NOMO-1 treated with DMSO at 0.1 percent for 48 hours (cell line): ENCODE results near the gene LIME1.

Source experiments
- DNase-seq: peaks from one replicate; lab custom pipeline; 2025; ENCODE audit not compliant: unreplicated experiment; lab: John Stamatoyannopoulos, UW

LIME1 gene

DNA sequence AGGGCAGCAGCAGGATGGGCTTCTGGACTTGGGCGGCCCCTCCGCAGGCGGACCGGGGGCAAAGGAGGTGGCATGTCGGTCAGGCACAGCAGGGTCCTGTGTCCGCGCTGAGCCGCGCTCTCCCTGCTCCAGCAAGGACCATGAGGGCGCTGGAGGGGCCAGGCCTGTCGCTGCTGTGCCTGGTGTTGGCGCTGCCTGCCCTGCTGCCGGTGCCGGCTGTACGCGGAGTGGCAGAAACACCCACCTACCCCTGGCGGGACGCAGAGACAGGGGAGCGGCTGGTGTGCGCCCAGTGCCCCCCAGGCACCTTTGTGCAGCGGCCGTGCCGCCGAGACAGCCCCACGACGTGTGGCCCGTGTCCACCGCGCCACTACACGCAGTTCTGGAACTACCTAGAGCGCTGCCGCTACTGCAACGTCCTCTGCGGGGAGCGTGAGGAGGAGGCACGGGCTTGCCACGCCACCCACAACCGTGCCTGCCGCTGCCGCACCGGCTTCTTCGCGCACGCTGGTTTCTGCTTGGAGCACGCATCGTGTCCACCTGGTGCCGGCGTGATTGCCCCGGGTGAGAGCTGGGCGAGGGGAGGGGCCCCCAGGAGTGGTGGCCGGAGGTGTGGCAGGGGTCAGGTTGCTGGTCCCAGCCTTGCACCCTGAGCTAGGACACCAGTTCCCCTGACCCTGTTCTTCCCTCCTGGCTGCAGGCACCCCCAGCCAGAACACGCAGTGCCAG, 39.7 kb upstream of the LIME1 start, which contains the start of gene TNFRSF6B:
TSS of gene TNFRSF6B (plus strand) at position 25 of the 729 bp plus-strand sequence. CDS start at position 141, 116 bp downstream.
- no peak for DNase-seq

DNA sequence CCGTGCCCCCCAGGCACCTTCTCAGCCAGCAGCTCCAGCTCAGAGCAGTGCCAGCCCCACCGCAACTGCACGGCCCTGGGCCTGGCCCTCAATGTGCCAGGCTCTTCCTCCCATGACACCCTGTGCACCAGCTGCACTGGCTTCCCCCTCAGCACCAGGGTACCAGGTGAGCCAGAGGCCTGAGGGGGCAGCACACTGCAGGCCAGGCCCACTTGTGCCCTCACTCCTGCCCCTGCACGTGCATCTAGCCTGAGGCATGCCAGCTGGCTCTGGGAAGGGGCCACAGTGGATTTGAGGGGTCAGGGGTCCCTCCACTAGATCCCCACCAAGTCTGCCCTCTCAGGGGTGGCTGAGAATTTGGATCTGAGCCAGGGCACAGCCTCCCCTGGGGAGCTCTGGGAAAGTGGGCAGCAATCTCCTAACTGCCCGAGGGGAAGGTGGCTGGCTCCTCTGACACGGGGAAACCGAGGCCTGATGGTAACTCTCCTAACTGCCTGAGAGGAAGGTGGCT, 39.1 kb upstream of the LIME1 start:
- DNase-seq: no peak

DNA sequence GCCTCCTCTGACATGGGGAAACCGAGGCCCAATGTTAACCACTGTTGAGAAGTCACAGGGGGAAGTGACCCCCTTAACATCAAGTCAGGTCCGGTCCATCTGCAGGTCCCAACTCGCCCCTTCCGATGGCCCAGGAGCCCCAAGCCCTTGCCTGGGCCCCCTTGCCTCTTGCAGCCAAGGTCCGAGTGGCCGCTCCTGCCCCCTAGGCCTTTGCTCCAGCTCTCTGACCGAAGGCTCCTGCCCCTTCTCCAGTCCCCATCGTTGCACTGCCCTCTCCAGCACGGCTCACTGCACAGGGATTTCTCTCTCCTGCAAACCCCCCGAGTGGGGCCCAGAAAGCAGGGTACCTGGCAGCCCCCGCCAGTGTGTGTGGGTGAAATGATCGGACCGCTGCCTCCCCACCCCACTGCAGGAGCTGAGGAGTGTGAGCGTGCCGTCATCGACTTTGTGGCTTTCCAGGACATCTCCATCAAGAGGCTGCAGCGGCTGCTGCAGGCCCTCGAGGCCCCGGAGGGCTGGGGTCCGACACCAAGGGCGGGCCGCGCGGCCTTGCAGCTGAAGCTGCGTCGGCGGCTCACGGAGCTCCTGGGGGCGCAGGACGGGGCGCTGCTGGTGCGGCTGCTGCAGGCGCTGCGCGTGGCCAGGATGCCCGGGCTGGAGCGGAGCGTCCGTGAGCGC, 38.5 kb upstream of the LIME1 start:
- no peak for DNase-seq

DNA sequence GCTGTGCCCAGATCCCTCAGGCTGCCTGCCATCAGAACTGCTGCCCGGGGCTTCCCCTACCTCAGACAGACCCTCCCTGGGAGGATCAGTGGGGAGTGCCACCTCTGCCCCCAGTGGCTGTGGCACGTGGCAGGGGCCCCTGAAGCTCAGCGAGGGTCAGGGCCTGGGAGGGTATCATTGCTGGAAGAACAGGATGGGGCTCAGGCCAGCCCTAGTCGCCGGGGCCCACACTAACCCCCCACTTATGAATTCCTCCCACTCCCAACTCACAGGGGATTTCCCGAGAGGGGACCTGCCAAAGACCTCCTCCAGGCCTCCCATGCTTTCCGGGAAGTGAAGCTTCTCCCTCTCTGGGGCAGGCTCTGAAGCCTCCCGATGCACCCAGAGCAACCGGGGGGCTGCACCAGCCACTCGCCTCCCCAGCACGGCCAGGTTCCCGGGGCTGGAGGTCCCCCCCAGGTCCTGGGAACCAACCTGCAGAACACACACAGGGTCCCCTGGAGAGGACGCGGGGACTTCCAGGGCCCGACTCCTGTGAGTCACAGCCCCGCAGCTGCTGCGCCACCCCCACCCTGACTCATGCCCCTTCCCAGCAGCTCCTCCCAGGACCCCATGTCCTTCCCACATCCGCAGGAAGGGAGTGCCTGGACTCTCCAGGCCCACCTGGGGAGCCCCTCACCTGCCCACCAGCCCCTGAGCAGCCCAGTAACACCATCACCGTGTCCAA, 37.6 kb upstream of the LIME1 start:
- DNase-seq: no peak

DNA sequence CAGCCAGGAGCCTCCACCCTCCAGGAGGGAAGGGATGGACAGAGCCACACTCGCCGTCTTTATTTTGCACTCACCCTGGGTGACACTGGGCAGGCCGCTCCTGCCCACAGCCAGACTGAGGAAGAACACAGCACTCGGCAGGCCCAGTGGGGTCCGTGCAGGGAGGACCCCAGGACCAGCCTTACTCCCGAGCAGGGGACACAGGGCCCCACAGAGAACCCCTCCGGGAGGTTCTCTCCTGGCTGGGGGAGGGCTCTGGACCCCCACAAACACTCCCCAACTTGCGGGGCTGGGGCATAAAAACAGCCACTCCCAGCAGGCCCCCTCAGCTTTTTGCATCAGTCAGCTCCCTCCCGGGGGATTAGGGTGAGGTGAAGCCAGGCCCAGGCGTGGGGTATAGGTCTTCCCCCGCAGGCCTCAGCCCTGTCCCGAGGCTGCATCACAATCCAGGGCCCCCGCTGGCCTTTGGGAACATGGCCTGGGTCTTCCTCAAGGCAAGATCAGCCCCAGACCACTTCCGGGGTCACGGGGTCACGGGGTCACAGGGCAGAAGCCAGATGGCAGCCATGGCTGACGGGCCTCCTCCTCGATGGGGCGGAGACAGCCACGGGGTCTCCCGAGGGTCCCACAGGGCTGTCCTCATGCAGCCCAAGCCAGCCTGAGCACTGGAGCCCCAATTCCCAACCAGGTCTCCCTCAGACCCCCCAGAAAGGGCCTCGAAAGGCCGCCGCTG, 36.8 kb upstream of the LIME1 start:
- no peak for DNase-seq

DNA sequence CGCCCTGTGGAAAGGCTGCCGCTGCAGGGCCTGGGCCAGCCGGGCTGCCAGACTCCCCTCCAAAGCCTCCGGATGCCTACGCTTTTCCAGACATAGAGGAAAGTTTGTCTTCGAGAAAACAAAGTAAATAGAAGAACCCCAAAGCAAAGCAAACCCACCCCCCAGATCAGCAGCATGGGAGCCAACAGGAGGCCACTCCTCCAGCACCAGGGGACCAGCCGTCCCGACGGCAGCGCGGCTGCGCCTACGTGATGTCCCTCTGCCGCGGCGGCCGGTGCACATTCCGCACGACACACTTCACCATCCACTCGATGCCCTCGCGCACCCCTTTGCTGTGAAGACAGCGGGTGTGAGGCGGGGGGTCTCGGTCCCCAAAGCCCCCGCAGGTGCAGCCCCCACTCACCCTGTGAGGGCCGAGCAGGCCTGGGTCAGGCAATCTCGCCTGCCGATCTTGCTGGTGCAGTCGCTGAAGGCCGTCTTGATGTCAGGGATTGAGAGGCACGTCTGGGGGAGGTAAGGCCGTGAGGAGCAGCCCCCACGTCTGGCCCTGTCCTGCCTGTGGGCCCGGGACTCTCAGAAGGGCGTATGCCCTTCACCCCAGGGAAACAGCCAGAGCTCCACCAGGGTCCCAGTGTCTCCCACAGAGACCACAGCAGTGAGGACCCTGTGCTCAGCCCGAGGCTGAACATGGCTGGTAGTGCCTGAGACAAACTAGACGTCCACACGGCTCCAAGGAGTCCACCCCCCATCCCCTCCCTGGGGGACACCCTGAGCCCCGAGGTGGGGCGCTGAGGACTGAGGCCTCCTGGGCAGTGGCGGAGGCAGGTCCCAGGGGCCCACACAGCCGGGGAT, 36.0 kb upstream of the LIME1 start:
- no peak for DNase-seq

DNA sequence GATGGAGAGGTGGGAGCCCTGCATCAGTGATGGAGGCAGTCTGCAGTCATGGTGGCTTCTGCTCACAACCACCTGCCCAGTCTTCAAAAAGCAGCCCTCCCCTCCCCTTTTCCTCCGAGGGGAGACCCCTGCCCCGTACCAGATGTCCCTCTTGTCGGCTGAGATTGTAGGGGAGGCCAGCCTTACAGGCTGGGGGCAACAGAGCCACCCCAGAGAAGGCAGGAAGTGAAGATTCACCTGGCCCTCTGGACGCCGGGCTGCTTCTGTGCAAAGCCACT, 35.5 kb upstream of the LIME1 start:
- DNase-seq: no peak

DNA sequence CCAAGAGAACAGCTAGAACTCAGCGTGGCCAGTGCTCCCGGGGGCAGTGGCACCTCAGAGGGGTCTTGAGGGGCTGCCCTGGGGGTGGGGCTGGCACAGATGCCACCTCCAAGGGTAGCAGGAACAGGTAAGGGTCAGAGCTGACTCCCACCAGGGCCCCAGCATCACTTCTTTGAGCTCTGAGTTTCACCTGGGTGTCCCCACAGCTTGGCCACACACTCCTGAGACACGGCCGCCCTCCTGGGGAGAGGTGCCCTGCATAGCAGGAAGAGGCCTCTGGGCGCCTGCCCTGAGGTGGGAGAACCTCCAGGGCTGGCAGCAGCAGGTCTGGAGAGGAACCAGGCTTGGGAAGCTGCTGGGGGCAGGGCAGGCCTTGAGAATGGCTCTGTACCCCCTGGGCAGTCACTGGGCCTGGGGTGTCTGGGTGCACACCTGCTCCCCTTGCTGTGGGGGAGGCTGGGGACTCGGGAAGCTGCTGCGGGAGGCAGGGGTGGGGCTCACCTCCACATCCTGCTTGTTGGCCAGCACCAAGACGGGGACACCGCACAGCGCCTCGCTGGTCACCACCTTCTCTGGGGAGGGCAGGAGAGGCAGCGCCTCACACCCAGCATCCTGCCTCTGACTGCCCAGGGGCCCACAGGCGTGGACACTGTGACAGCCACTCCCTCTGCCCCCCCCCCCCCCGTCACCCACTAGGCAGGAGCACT, 35.0 kb upstream of the LIME1 start:
- no peak for DNase-seq

DNA sequence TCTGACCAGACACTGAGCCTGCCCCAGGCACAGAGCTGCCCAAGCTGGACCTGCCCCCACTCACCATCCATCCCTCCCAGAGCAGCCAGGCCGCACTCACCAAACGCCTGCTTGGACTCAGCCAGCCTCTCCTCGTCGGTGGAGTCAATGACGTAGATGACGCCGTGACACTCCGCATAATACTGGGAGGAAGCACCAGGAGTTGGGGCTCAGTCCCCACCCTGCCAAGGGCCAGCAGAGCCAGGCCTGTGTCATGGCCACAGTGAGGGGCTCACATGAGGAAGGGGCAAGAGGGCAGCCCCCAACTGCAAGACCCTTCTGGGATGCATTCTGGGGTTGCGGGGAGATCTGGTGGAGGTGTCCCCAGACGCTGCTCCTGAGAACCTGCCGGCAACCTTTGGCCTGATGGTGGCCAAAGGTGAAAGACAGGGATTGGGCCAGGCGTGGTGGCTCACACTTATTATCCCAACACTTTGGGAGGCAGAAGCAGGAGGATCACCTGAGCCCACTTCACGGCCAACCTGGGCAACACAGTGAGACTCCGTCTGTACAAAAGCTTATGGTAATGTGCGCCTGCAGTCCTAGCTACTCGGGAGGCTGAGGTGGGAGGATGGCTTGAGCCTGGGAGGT, 34.3 kb upstream of the LIME1 start:
- no peak for DNase-seq

DNA sequence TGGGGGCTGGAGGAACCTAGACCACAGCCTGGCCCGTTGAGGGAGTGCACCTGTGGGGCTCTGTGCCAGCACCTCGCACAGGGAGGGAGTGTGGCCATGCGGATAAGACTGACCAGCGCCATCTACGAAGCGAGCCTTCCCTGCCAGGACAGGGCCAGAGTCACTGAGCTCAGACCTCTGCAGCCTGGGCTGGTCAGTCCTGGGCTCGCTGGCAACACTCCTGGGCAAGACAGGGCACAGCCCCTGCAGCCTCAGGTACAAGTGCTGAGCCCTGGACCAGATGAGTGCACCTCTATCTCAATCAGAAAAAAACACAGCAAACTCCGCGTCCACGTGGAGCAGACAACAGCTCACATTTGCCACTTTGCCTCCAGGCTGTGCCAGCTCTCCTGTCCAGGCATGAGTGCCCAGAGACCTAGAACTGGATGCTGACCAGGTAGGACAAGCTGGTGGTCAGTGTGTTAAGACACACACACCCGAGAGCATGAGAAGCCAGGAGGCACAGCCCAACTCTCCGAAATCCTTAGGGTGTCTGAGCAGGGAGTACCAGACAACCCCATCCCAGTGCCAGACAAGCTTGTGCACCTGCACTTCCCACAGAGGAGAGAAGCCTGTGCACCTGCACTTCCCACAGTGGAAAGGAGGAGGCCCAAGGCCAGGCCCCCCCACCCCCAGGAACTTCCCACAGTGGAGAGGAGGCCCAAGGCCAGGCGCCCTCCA, 33.6 kb upstream of the LIME1 start:
- DNase-seq: no peak

DNA sequence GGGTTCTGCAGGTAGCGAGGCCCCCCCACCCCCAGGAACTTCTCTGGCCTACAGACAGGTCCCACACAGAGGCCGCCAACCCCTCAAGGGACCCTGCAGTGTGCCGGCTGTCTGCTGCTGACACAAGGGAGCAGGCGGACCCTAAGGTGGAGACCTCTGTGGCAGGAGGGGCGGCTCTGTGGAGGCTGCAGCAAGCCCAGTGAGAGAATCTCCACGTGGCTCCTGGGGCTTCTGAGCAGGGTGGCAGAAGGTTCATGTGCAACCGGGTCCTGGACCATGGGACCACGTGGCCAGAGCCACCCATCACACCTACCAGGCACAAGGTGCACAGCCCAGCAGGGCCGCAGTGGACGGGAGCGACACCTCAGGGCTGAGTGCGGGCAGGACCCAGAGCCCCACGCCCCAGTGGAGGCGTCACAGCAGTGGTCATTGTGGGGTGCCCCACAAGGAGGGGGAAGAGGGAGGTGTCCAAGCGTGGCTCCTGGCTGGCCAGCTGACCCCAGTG, 32.9 kb upstream of the LIME1 start:
- DNase-seq: no peak

DNA sequence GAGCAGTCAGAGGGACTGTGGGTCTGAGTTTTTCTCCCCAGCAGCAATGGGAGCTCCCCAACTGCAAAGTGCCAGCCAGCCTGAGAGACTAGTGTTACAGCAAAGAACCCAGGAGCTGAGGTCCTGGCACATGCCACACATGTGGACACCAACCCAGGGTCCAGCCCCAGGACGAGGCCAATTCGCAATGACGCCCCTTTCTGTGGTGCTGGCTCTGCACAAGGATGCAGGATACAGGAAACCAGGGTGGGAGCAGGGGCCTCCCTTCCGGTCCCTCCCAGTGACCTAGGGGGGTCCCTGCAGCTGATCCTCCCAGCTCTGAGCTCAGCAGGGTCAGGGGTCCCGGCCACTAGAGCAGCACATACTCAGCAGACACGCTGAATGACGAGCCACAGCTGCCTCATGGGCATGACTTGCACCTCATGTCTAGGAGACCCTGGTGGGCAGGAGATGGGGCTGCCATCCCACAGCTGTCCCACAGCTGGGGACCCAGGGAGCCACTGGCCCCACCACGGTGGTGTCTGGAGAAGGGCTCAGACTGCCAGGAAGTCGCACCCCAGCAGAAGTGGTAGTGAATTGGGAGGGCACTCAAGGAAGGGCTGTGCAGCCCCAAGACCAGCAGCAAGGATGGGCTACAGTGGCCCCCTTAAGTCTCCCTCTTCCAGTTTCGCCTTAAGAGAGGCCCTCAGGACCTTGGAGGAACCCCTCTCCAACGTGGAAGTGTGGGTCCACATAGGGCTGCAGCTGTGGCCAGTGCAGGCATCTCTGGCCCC, 32.3 kb upstream of the LIME1 start:
- no peak for DNase-seq

DNA sequence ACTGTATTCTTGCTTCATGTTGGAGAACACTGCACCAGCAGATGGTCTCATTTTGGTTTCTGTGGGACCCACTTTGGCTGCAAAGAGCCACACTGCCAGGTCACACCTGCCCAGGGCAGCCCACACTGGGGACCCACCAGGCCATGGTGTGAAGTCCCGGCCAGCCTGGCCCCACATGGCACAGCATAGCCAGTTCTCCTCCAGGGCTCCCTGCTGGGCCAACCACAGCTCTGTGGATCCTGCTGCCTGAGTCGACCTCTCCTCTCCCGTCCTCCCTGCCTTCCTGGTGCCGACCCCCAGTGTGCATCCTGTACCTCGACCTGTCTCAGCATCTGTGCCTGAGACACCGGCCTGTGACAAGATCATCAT, 31.7 kb upstream of the LIME1 start:
- DNase-seq: no peak

DNA sequence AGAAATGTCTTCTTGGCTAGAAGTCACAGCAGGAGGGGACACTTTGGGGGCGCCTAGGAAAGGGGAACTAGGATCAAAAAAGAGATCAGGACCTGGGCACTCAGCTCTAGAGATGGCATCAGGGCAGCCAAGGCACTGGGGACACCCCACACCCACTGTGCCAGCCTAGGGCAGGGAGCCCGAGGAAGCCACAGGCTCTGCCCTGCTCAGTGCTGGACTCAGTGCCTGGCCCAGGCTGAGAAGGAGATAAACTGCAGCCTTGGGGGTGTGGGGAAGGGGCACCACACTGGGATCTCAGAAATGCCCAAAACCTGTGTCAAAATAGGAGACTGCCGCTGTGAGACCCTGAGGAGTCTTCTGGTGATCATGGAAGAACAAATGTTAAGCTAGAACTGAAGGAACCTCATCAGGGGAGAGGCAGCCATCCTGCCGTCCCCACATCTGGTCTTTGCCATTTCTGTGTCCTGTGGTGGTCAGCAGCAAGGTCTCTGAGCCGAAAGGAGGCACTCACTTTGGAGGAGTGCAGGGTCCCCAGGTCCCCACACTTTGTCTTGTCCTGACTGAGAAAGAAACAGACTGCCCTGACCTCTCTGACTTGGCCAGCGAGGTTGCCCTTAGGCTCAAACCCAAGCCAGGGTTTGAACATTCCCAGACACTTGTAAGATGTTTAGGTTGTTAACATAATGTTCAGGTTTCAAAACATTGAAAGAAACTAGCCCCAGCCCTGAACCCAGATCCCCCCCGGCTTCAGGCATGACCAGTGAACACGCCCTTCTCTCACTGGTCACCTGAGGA, 31.0 kb upstream of the LIME1 start:
- no peak for DNase-seq

DNA sequence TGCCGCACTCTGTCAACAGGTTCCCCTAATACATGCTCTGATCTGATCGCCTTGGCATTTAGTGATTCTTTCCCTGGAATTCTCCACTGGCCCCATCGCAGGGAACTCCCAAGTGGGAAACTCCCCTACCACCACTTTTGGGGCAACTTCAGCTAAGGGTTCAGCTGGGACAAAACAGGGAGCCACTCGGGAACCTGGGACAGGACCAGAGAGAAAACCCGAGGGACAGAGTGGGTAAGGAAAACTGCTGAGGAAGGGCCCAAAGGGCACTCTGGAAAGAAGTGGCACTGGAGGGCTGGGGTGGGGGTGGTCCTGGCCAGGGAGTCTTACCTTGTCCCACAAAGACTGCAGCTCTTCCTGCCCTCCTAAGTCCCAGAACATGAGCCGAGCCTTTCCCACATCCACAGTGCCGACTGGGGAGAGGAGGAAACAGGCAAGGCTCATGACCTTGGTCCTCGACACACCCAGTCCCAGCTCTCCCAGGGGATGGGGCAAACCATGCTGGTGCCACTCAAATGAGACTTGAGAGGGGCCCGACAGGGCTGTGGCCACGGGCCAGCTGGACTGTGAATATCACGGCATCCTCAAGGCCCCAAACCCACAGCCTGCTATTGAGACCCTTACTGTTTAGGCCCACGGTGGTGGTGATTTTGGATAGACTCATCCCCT, 30.3 kb upstream of the LIME1 start:
- no peak for DNase-seq

DNA sequence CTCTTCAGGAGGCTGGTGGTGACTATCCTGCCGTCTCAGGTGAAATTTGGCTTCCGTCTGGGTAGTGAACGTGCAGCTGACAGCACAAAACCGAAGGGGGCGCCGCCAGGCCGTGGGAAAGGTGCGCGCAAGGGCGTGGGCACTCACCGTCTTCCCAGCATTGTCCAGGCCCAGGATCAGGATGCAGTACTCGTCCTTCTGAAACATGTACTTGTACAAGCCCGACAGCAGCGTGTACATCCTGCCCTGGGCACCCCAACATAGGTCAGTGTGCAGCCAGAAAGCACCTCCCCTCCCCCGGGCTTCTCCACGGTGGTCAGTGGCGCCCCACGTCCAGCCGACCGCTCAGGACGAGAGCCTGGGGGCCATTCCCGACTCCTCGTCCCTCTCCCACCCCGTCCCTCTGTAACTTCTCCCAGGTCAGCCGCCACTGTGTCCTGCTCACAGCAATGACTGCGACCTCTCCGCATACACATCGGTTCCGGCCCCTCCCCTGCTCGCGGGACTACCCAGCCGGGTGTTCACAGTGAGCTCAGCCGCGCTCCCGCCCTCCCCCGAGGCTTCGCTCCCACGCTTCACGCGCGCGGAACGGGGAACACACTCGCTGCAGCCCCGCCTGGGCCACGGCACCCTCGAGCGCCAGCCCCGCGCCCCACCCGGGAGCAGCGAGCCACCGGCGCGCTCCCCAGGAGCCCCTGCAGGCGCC, 29.5 kb upstream of the LIME1 start:
- peak; percentile 29 for DNase-seq
